SK-N-SH (cell line): Measurements from ENCODE around the gene DDX41.

Experiments
- FOXM1 ChIP-seq: IDR thresholded peaks from 2 replicates; pipeline ENCODE4 v1.4.0; 2012; ENCODE audit warnings: low read depth, mild to moderate bottlenecking
- GABPA ChIP-seq: IDR thresholded peaks from 2 replicates; pipeline ENCODE4 v1.4.0; 2012; ENCODE audit warnings: low read depth, mild to moderate bottlenecking
- POLR2AphosphoS5 ChIP-seq: IDR thresholded peaks from 2 replicates; pipeline ENCODE4 v1.6.1; 2012; ENCODE audit warnings: low read depth, low read length
- YY1 ChIP-seq: IDR thresholded peaks from 2 replicates; pipeline ENCODE4 v1.4.0; 2012; ENCODE audit warnings: low read depth, mild to moderate bottlenecking
- TF ChIP-seq, protein P1 (sequence below): fragments of 200-600 bp; sonication (generic); IDR thresholded peaks from 2 replicates; pipeline ENCODE4 v1.6.1; 2017; ENCODE audit warnings: antibody characterized with exemption, mild to moderate bottlenecking, moderate library complexity

DNA sequence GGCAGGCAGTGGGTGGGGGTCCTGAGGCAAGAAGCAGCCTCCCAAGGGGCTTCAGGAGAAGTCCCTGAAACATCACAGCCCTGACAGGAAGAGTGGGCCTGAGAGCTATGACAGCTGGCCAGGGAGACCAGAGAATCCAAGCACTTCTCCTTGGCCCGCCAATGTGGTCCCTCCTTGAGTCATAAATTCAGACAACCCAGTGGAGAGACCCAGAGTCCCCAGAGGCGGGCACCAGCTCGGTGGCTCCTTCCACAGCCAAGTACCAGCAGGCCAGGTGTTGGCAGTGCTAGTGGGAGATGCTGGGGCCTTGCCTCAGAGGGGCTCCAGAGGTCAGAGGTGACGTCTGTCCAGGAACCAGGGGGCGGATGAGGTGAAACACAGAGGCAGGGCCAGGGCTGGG, 5.6 kb downstream of the DDX41 start:
- TF ChIP-seq YY1: no peak
- no peak for TF ChIP-seq POLR2AphosphoS5
- TF ChIP-seq FOXM1: no peak
- no peak for TF ChIP-seq GABPA
- TF ChIP-seq, protein P1, sequence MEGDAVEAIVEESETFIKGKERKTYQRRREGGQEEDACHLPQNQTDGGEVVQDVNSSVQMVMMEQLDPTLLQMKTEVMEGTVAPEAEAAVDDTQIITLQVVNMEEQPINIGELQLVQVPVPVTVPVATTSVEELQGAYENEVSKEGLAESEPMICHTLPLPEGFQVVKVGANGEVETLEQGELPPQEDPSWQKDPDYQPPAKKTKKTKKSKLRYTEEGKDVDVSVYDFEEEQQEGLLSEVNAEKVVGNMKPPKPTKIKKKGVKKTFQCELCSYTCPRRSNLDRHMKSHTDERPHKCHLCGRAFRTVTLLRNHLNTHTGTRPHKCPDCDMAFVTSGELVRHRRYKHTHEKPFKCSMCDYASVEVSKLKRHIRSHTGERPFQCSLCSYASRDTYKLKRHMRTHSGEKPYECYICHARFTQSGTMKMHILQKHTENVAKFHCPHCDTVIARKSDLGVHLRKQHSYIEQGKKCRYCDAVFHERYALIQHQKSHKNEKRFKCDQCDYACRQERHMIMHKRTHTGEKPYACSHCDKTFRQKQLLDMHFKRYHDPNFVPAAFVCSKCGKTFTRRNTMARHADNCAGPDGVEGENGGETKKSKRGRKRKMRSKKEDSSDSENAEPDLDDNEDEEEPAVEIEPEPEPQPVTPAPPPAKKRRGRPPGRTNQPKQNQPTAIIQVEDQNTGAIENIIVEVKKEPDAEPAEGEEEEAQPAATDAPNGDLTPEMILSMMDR: no peak
